K562 treated with DMSO at 1 percent for 48 hours (cell line): ENCODE results near the gene ANAPC16. TPM values are rescaled to one million over a fixed set of nuclear protein-coding genes. Genes with fewer than 3 reads are reported as not detected.

Experiments used
- total RNA-seq: library from RNA; unstranded; fragments of 300-600 nt; gene quantifications from 2 replicates; pipeline ENCODE4 v1.2.3, GENCODE V29; 2022; ENCODE audit warnings: low replicate concordance; ENCODE audit errors: extremely low read depth

The ANAPC16 gene
- total RNA-seq: not detected in 2 replicates

DNA sequence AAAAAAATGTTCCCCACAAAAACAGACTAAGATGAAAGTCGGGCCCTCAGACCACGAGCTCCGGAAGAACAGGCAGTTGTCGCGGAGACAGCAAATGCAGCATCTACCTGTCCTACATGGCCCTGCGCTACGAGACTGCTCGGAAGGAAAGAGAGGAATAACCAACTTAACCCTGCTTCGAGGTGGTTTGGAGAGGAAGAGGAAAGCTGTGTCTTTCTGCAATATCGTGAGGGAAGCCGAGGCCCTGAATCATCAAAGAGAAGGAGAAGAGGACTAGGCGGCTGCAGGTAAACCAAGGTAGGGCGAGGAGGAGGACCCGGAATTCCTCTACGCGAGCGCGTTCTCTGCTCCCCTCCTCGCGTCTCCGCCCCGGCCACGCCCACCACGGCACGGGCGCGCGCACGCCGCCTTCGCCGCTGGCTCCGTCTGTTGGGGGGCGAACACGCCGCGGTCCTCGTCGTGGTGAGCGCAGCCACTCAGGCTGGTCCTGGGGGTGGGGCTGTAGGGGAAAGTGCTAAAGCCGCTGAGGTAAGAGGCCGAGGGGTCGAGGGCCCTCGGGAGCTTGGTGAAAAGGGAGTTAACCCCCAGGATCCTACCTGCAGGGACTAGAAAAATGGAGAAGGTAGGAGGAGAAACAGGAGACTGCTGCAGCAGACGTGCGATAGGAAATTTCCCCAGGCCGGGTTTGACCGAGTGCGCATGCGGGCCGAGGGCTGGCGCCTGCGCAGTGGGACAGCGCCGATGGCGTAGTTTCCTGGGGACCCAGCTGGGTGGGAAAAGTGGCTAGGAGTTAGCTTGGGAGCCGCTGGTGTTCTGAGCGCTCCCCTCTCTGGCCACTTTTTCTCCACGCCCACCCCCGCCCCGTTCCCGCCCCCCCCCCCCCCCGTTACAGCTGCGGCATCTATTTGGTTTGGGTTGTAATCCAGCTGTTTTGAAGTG is at the start of gene ANAPC16, which contains the start of gene ASCC1:
TSS of gene ANAPC16 (plus strand) at position 402 of the 939 bp plus-strand sequence. CDS start 7,903 bp downstream, outside the sequence.
TSS of gene ASCC1 (minus strand) at position 666 of the 939 bp plus-strand sequence. CDS start 2,978 bp downstream, outside the sequence.

DNA sequence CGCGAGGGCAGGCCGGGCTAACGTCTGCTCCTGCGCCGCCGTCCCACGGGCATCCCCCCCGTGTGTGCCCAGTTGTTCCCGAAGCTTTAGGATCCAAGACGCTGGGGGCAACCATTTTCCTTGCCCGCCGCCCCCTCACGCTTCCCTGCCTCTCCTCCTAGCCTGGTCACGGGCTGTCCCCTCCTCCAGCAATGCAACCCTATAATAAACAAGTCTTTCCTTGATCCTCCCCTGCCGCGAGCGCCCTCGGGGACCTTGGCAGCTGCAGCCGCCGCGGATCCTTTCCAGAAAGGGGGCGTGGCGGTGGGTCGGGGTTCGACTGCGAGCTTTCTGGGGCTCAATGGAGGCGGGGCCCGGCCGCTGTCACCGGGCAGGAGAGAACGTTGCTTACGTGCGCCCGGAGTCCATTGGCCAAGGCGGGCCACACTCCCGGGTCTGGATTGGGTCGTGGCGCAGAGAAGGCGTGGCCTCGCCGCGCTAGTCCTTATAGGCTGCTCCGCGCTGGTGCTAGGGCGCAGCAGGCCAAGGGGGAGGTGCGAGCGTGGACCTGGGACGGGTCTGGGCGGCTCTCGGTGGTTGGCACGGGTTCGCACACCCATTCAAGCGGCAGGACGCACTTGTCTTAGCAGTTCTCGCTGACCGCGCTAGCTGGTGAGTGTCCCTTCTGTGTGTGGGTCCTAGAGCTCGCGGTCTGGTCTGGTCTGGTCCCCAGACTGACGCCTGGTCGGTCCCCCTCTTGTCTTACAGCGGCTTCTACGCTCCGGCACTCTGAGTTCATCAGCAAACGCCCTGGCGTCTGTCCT is 57.8 kb downstream of the ANAPC16 start, which contains the start of gene DDIT4:
TSS of gene DDIT4 (plus strand) at position 515 of the 803 bp plus-strand sequence. CDS start 293 bp downstream, outside the sequence.

Other genes with a start within 250 kb of the ANAPC16 start
- not detected in 2 replicates for gene SPOCK2, start 127.5 kb upstream of the ANAPC16 start, total RNA-seq
- not detected in 2 replicates for gene ASCC1, start 264 bp downstream of the ANAPC16 start, total RNA-seq
- gene DDIT4, start 57.9 kb downstream of the ANAPC16 start, total RNA-seq: 474 TPM in 1 of 2 replicates, not detected in the other
- gene DNAJB12, start 138.9 kb downstream of the ANAPC16 start, total RNA-seq: not detected in 2 replicates